NOMO-1 treated with dmso at 0.1 percent for 144 hours (cell line): ENCODE results near the gene BRIP1.
"Not testable (repeated sequence)": the region's sequence is repeated elsewhere in the genome, so short reads cannot be mapped to it uniquely, and the experiment has no call there.

Source experiments
- DNase-seq: peaks from one replicate; lab custom pipeline; 2025; ENCODE audit not compliant: unreplicated experiment; lab: John Stamatoyannopoulos, UW

Gene BRIP1

DNA sequence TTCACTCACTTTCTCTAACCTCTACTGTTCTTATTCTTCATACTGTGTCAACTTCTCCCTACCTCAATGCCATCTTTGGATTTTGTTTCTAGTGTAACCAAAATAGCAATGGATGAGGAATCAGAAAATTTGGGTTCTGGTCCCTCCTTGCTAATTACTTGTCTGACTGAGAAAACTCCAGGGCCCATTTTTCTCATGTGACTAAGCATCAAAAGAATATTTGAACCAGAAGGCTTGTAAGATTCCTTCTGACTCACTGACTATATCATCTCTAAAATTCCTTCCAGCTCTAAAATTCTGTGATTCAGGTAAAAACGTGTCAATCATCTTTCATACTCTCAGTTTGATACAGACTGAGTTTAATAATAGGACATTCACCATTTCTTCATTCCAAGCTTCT is 57.9 kb downstream of the BRIP1 start:
- no peak for DNase-seq

DNA sequence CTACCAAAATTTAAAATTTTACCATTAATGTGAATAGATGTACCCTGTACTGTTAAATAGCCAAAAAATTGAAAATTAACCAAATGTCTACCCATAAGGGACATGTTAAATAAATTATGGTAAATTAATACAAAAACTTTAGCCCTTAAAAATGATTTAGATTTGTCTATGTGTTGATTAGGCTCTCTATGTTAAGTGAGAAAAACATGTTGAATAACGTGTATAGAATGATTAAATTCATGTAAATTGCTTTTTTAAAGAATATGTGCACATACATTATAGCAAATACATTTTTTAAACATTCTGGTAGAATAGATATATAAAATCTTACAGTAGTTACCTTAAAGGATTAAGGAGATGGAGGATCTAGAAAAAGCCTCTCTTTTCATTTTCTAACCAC is 59.5 kb downstream of the BRIP1 start:
- no peak for DNase-seq

DNA sequence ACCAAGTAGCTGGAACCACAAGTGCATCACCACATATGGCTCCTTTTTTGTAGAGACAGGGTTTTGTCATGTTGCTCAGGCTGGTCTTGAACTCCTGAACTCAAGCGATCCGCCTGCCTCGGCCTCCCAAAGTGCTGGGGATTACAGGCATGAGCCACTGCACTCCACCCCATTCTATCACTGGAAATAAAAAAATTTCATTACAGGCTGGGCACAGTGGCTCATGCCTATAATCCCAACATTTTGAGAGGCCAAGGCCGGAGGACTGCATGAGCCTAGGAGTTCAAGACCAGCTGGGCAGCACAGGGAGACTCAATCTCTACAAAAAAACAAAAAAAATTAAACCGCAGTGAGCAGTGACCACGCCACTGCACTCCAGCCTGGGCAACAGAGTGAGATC is 60.1 kb downstream of the BRIP1 start:
- DNase-seq = no peak

DNA sequence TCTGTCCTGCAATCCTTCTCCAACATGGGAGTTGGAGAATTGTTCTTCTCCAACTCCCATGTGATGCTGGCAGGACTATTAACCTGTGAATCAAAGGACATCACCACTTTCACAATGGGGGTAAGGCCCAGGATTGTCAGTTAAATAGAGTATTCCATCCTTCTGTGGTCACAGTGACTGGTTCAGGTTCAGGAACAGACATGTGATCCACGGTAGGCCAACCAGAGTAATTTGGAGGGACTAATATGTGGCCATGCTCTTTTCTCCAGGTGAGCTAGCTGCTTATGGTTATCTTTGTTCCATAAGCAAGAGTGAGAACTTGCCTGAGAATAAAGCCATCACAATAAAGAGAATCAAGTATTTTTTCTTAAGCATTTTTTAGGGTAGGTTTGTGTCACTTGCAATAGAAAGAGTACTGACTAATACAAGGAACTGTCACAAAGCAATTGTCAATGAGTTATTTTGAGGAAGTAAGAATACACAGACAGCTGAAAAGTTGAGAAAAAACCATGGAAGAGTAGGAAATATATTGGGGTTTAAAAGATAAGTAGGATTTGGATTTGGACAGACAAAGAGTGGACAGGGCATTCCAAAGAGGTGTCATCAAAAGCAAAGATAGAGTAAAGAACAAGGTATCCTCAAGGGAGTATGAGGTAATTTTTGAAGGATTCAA is 63.4 kb downstream of the BRIP1 start:
- DNase-seq = no peak

DNA sequence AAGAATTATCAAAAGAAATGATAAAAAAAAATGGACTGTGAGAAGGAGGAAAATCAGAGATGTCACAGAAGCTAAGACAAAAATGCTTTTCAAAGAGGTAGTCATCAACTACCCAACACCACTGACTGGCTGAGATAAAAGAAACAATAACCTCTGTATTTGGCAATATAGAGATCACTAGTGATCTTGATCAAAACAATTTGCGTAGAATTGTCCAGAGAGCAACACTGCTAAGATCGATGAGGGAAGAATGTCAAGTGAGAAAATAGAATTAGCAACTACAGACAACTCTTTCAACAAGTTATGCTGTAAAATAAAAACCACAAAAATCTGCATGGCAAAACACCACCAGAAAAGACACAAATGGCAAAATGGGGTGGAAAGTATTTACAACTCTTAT is 66.0 kb downstream of the BRIP1 start:
- DNase-seq = no peak

DNA sequence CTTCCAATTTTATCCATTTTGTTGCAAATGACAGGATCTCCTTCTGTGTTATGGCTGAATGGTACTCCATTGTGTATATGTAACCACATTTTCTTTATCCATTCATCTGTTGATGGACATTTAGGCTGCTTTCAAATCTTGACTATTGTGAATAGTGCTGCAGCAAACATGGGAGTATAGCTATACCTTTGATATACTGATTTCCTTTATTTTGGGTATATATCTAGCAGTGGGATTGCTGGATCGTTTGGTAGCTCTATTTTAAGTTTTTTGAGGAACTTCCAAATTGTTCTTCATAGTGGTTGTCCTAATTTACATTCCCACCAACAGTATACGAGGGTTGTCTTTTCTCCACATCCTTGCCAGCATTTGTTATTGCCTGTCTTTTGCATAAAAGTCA is 67.8 kb downstream of the BRIP1 start:
- no peak for DNase-seq

DNA sequence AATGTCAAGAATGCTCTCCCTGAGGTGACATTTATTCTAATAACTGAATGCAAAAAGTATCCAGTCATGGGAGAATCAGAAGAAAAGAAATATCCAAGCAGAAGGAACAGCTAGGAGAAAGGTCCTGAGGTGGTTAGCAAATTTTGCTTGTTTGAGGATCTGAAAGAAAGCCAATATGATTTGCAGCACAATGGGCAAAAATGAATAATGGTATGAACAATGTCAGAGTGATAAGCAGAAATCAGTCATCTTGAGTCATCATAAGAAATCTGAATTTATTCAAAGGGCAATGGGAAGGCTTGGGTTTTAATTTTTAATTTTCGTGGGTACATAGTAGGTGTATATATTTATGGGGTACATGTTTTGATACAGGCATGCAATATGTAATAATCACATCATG is 68.5 kb downstream of the BRIP1 start:
- no peak for DNase-seq

DNA sequence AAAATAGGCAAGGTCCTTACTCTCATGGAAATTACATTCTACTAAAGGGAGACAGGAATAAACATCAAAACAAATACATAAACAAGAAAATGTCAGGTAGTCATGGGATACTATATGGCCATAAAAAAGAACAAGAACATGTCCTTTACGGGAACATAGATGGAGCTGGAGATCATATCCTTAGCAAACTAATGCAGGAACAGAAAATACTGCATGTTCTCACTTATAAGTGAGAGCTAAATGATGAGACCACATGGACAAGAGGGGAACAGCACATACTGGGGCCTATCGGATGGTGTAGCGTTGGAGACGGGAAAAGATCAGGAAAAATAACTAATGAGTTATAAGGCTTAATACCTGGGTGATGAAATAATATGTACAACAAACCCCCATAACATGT is 69.1 kb downstream of the BRIP1 start:
- DNase-seq = no peak

DNA sequence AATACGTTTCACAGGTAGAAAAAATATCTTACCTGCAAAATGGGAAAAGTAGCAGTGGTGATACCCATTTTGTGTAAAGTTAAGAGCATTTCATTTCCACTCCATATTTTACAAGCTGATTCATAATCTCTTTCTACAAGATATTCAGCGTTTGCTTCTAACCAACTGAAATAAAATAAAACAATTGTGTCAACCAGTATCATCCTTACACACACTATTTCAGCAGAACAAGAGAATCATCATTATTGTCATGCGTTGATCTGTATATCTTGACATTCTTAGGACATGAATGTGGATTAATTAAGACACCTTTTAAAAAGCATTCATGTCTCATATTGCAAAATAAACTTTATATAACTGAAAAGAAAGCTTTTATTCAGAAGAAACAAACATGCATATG is 69.8 kb downstream of the BRIP1 start:
- DNase-seq = no peak

DNA sequence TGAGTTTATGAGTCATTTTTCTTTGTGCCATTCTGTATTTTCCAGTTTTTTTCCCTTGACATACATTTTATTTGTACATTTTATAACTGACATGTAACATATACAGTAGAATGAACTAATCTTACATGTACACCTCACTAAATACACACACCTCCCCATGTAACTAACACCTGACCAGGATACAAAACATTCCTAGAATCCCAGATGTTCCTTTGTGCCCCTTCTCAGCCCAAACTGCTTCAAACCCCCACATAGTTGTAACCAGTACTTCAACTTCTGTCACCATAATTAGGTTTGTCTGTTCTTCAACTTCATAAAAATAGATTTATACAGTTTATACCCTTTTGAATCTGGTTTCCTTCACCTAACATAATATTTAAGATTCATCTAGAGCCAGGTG is 73.5 kb downstream of the BRIP1 start:
- no peak for DNase-seq

DNA sequence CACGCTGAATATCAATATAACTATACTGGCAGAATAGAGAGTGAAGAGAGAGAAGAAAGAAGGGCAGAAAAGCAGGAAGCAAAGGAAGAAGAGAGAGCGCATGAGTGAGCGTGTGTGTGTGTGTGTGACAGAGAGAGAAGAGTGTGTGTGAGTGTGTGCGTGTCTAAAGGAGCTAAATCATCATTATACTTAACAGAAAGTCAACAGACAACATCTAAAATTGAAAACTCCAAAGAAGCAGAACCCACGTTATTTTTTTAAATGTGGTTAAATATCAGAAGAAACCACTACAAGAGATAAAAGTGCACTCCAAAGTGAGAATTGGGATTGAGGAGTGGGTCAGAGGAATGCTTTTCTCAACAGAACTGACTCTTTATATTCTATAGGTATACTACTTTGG is 77.2 kb downstream of the BRIP1 start:
- DNase-seq = peak; percentile 31

DNA sequence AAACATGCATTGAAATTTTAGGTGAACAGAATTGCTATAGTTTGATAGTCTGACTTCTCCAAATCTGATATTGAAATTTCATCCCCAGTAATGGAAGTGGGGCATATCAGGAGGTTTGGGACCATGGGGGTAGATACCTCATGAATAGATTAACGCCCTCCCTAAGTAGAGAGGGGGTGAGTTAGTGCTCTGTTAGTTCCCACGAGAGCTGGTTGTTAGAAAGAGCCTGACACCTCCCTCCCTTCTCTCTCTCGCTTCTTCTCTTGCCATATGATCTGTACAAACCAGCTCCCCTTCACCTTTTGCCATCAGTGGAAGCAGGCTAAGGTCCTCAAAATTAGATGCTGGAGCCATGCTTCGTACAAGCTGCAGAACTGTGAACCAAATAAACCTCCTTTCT is 78.8 kb downstream of the BRIP1 start:
- DNase-seq = no peak

DNA sequence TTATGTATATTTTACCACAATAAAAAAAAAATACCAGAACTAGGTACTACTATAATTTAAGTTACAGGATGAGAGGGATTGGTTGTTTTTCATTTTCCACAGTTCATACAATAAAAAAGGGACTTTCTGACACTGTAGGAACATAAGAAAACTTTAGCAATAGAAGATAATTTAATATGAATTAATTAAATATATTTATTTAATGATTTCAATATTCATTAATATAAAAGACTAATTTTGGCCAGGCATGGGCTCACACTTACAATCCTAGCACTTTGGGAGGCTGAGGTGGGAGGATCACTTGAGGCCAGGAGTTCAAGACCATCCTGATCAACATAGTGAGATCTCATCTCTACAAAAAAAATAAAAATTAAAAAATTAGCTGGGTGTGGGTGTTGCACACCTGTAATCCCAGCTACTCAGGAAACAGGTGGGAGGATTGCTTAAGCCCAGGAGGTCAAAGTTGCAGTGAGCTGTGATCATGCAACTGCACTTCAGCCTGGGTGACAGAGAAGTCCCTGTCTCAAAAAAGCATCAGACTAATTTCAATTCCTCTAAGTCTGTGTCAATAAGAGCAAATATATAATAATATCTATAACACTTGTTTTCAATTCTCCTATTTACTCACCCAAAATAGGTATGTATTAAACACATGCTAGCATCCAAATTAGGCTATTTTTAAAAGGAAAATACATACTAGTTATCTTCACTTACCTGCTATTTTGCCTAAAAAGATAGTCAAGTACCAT is 79.6 kb downstream of the BRIP1 start:
- DNase-seq = no peak

DNA sequence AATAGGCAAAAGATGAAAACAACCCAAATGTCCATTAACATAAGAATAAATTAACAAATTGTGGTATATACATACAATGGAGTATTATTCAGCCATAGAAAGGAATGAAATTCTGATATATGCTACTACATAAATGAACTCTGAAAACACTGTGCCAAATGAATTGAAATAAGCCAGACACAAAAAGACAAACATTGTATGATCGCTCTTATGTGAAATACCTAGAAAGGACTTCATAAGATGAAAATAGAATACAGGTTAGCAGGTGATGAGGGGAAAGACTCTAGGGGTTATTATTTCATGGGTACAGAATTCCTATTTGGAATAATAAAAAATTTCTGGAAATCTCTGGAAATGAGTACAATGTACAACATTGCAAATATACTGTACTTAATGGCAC is 80.2 kb downstream of the BRIP1 start:
- DNase-seq = no peak

DNA sequence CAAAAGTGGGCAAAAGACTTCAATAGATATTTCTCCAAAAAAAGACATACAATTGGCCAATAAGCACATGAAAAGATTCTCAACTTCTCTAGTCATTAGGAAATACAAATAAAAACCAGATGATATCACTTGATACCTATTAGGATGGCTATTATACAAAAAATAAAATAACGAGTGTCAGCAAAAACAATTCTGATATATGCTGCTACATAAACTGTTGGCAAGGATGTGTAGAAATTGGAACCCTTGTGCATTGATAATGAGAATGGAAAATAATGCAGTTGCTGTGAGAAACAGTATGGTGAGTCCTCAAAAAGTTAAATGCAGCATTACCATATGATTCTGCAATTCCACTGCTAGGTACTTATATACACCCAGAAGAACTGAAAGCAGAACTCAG is 80.6 kb downstream of the BRIP1 start:
- no peak for DNase-seq

DNA sequence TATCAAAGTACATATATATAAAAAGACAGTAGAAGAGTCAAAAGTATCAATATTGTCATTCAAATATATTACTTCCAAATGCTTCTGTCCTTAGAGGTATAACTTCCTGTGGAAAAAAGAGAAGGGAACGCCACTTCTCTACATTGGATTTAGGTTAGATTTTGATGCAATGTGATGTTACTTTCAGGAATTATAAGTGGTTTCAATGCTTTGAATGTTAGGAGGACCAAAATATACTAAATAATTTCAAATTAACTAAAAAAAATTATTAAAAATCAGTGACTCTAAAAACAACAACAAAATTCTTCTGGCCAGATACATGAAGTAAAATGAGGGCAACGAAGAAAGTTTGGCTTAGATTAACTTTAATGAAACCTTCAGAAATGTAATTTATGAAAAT is 88.0 kb downstream of the BRIP1 start:
- DNase-seq = no peak

DNA sequence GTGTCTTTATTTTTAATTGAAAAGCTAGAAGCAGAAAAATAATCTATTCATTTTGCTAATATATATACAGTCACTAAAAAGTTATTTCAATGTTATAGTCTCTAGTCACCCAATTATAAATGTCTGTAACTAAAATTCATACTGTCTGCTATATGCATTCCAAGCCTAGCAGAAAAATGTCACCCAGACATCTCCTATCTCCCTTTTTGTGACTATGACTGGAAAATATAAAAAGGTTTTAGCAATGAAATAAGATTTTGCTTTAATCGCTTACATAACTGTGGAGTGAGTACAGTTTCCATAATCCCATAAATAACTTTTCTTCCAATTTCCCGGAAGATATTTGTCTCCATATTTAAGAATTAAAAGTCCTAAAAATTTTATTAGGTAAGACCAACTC is 88.6 kb downstream of the BRIP1 start:
- DNase-seq = no peak

DNA sequence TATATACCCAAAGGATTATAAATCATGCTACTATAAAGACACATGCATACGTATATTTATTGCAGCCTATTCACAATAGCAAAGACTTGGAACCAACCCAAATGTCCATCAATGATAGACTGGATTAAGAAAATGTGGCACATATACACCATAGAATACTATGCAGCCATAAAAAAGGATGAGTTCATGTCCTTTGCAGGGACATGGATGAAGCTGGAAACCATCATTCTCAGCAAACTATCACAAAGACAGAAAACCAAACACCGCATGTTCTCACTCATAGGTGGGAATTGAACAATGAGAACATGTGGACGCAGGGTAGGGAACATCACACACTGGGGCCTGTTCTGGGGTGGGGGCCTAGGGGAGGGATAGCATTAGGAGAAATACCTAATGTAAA is 89.2 kb downstream of the BRIP1 start:
- not testable (repeated sequence) for DNase-seq

DNA sequence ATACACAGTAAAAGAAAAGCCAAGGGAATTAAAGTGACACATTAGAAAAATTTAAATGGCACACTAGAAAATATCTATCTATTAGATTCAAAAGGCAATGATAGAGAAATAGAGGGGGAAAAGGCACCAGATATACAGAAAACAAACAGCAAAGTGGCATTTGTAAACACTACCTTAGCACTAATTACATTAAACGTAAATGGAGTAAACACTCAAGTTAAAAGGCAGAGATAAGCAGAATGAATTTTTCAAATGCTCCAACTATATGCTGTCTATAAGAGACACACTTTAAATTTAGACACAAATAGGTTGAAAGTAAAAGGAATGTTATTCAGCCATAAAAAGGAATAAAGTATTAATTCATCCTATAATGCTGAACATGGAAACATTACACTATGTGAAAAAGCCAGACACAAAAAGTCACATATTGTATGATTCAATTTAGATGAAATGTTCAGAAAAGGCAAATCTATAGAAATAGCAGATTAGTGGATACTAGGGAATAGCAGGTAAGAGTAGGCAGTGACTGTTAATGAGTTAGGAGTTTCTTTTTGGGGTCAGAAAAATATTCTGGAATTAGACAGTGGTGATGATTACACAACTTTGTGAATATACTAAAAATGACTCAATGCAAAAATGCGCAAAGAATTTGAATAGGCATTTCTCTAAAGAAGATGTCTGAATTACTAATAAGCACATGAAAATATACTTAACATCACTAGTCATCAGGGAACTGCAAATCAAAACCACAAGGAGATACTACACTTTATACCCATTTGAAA is 92.4 kb downstream of the BRIP1 start:
- DNase-seq = no peak

DNA sequence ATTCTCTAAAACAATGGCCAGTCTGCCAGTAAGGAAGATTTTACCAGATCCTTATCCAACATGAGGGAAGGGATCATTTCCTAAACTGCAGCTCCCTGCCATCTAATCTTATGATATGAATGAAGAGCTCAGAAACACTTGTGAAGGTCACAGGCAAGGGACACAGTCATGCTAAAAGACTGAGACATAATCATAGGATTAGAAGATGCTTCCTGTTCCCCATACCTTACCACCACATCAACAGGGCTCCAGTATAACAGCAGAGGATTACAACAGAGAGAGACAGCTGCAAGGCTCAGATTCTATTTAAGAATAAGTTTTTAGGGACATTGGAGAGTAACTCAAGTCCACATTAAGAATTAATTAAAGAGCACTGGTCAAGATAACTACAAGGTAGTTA is 93.3 kb downstream of the BRIP1 start:
- DNase-seq = no peak

DNA sequence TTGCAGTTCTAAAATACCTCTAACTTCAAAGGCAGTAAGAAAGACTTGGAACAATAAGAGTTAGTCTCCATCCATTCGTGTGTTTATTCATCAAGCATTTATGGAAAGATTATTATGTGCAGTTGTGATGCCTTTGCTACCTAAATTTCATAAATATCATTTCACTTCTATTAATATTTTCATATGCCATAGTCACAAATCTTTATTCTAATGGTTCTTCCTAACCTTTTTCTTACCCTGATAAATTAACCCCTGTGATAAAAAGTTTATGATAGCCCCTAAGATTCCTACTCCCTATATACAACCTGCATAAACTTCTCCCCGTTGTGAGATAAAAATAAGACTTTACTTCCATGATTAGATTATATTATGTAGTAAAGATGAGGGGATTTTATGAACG is 94.9 kb downstream of the BRIP1 start:
- DNase-seq = no peak

DNA sequence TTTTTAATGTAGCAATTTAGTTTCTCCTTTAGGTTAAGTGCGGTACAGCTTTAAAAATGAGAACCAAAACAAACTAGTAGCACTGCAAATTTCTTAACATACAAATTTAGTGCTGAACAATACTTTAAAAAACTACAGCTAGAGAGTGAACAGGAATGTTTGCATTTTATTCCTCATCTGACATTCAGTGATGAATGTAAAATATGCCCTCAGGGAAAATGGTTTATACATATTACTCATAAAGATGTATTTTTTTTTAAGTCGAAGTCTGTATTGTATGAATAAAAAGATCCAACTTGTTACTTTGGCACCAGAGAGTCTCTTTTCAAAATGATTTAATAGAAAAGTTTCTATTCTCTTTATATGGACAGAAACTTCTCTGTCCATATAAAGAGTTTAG is 96.8 kb downstream of the BRIP1 start:
- DNase-seq = no peak
